Nephron (organoid): ENCODE measurements around the gene EPHA2.

ENCODE experiments used
- H3K27ac Mint-ChIP-seq, 3 experiments: 2 replicates each; pipeline ENCODE4 v1.8.0; 2020; ENCODE audit warnings: mixed read lengths in 3 of 3, mild to moderate bottlenecking in 2 of 3, moderate library complexity in 1 of 3
- H3K27me3 Mint-ChIP-seq: 2 replicates; pipeline ENCODE4 v1.8.0; 2021; ENCODE audit warnings: low read depth, mild to moderate bottlenecking, moderate library complexity, mixed read lengths
- H3K36me3 Mint-ChIP-seq: 2 replicates; pipeline ENCODE4 v1.8.0; 2020; ENCODE audit warnings: low read depth, mixed read lengths
- H3K4me1 Mint-ChIP-seq: 2 replicates; pipeline ENCODE4 v1.8.0; 2020; ENCODE audit warnings: mixed read lengths
- H3K4me3 Mint-ChIP-seq, 3 experiments: 2 replicates each; pipeline ENCODE4 v1.8.0; 2020; ENCODE audit warnings: mild to moderate bottlenecking in 3 of 3, mixed read lengths in 3 of 3, moderate library complexity in 2 of 3
- H3K9me3 Mint-ChIP-seq: 2 replicates; pipeline ENCODE4 v1.8.0; 2020; ENCODE audit warnings: mixed read lengths
- TF ChIP-seq, protein P1 (sequence below), 3 experiments: fragments of 200-600 bp; sonication (generic); IDR thresholded peaks; one replicate each; pipeline ENCODE4 v1.5.0; 2021; ENCODE audit warnings: antibody characterized with exemption in 3 of 3; ENCODE audit not compliant: unreplicated experiment in 3 of 3

EPHA2 gene

DNA sequence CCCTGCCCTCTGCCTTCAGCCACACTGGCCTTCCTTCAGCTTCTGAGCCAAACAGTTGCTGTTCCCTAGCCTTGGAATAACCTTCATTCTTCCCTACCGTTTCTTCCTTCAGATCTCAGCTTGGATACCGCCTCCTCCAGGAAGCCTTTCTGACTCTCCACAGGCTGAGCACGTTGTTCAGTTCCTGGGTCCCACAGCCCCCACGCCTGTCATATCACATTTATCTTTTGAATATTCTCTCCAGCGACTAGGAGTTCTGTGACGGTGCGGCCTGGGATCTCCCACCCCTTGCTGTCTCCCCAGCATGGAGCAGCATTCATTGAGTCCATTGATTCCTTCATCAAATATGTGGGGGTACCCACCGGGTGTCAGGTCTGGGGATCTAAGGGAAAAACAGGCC, 39.2 kb downstream of the EPHA2 start:
- Mint-ChIP-seq H3K9me3 (no peaks in the 10 kb centered on the region), H3K27me3 (peaks cover 4% of the 10 kb centered on the region), H3K27ac (peak overlapping the region; percentile 24 to 85 (median 73)), H3K4me1 (peaks cover 28% of the 10 kb centered on the region), H3K4me3 (no peak overlapping the region), H3K36me3 (no peaks in the 10 kb centered on the region)
- TF ChIP-seq, protein P1, sequence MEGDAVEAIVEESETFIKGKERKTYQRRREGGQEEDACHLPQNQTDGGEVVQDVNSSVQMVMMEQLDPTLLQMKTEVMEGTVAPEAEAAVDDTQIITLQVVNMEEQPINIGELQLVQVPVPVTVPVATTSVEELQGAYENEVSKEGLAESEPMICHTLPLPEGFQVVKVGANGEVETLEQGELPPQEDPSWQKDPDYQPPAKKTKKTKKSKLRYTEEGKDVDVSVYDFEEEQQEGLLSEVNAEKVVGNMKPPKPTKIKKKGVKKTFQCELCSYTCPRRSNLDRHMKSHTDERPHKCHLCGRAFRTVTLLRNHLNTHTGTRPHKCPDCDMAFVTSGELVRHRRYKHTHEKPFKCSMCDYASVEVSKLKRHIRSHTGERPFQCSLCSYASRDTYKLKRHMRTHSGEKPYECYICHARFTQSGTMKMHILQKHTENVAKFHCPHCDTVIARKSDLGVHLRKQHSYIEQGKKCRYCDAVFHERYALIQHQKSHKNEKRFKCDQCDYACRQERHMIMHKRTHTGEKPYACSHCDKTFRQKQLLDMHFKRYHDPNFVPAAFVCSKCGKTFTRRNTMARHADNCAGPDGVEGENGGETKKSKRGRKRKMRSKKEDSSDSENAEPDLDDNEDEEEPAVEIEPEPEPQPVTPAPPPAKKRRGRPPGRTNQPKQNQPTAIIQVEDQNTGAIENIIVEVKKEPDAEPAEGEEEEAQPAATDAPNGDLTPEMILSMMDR (IDR thresholded peaks at IDR 0.05; ENCODE audit: unreplicated experiment in 3 of 3): no peak

DNA sequence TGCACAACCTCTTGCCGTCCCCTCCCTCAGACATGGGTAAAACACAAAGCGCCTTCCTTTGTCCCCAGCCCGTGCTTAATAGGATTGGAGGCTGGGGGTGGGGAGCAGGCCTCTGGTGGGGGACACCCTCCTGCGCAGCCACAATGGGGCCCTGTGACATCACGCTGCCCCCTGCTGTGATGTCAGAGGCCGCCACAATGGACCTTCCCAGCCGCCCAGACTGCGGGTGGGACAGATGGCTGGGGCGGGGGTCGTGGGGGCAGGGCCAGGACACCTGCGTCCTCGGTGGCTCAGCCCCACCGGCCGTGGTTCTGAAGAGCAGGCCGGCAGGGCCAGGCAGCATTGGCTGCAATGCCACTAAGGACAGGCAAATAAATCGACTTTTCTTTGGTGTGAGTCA, 39.9 kb downstream of the EPHA2 start:
- Mint-ChIP-seq H3K27me3 (peaks cover 4% of the 10 kb centered on the region), H3K9me3 (no peaks in the 10 kb centered on the region), H3K4me3 (no peak overlapping the region), H3K36me3 (no peaks in the 10 kb centered on the region), H3K4me1 (peaks cover 28% of the 10 kb centered on the region), H3K27ac (peak overlapping the region in 1 of 3 experiments; percentile 73)
- TF ChIP-seq, protein P1 (IDR thresholded peaks at IDR 0.05; ENCODE audit: unreplicated experiment in 3 of 3): no peak

DNA sequence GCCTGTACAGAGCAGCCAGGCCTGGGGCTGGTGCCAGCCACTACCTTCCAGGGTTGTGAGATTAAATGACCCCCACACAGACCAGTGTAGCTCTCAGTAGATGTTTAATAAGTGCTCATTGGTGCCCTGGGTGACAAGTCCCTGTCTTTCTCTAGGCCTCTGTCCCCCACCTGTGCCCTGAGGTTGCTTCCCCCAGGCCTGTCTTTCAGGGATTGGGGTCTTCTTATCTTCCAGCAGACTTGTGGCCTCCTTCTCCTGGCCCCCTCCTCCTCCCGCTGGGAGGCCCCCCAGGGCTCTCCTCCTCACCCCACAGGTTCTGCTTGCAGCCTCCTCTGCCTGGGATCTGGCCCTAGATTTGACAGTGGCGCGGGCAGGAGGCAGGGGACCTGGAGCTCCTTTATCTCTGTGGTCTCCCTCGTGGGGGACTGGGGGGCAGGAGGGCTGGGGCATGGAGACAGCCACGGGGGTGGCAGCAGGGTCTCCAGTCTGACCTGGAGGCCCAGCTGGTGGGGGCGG, 40.3 kb downstream of the EPHA2 start:
- Mint-ChIP-seq H3K4me3 (no peak overlapping the region), H3K27ac (no peak overlapping the region), H3K36me3 (no peaks in the 10 kb centered on the region), H3K4me1 (peaks cover 25% of the 10 kb centered on the region), H3K9me3 (no peaks in the 10 kb centered on the region), H3K27me3 (peaks cover 4% of the 10 kb centered on the region)
- TF ChIP-seq, protein P1 (IDR thresholded peaks at IDR 0.05; ENCODE audit: unreplicated experiment in 3 of 3): no peak

DNA sequence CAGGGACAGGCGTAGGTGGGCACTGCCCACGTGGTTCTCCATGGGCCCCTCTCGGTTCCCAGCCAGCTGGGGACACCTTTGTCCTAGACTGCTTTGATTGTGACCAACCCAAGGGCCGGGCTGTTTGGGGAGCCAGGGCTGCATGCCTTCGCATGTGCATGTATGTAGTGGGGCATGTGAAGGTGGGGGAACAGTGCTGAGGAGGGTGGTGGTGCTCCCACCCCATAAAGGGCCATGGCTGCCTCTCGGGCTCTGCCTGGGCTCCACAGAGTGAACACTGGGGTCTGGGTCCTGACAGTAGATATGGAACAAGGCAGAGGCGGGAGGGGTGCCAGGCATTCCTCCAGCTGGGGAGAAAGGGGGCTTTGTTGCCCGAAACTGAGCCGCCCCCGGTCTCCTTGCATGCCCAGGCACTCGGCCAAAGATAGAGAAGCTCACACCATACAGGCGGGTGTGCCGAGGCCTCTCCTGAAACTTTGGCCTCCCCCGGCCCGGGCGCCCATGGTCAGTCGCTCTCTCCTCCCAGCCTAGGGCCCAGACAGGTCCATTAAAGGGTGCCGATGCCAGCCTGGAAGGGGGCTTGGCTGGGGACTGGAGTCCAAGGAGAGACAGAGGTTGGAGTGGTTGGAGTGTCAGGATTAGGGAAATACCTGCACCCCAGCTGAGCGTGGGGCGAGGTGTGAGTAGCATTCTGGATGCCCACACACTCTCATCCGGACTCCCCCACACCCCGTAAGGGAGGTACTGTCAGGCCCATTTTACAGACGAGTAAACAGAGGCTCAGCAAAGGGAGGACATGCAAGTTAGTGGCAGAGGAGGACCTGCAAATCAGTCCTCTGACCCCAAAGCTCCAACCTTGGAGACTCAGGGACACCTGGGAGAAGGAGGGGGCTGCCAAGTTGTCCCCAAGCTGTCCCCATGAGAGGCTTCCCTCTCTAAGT, 41.1 kb downstream of the EPHA2 start:
- Mint-ChIP-seq H3K4me1 (peaks cover 31% of the 10 kb centered on the region), H3K36me3 (no peaks in the 10 kb centered on the region), H3K9me3 (no peaks in the 10 kb centered on the region)

DNA sequence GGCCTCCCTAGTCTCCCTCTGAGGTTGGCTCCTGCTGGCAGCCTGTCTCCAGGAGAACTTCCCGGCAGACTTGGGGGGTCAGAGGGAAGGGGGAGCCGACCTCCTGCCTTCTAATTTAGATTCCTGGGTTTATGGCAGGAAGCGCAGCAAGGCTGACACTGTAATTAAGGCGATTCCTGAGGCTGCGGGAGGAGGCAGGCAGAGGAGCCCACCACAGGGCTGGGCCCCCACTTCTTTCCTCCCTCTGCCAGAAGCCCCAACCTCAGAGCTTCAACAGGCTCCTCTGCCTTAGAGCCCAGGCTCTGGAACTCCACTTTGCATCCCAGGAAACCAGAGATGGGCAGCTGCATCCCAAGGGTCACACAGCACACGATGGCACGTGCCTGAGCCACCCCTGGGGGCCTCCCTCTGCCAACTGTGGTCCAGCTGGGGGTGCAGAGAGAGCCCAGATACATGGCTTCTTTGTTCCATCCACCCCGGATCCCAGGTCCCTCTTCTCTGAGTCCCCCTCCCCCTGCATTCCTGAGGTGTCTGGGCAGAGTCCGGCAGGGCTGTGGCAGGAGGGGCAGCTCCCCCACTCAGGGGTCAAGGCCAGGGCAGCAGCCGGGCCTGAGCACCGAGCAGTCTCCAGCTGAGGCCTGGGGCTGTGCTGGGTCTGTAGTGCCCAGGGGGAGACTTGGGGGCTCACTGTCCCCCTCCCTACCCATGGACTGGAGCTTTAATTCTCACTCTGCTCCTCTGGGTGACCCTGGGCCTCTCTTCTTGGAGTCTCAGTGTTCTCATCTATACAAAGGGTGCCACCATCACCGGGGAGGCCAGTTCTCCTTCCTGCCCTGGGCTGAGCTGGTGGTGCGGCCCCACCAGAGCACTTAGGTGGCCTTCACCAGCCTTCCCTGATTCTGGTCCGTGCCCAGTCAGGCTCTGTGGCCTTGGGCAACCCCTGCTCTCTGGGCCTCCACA, 43.0 kb downstream of the EPHA2 start:
- Mint-ChIP-seq H3K36me3 (no peaks in the 10 kb centered on the region), H3K9me3 (peaks cover 3% of the 10 kb centered on the region), H3K27ac (peak overlapping the region; percentile 1 to 25 (median 3)), H3K27me3 (peaks cover 3% of the 10 kb centered on the region), H3K4me3 (no peak overlapping the region), H3K4me1 (peaks cover 28% of the 10 kb centered on the region)
- TF ChIP-seq, protein P1 (IDR thresholded peaks at IDR 0.05; ENCODE audit: unreplicated experiment in 3 of 3): no peak

More for the DNA sequence above, 41.1 kb downstream of the EPHA2 start:
- H3K4me3 Mint-ChIP-seq: no peak overlapping the region
- TF ChIP-seq, protein P1 (IDR thresholded peaks at IDR 0.05; ENCODE audit: unreplicated experiment in 3 of 3): no peak
- H3K27ac Mint-ChIP-seq: peak overlapping the region in 1 of 3 experiments; percentile 48
- H3K27me3 Mint-ChIP-seq: peaks cover 4% of the 10 kb centered on the region
